Calu3 (cell line): ENCODE data around the gene RASAL3. TPM values are rescaled to one million over a fixed set of nuclear protein-coding genes. Genes with fewer than 3 reads are reported as not detected.

Experiments used
- BruUV-seq: library from RNA; stranded (reverse); fragments of 400-500 nt; replicated peaks from 2 replicates; lab custom pipeline; 2021; lab: Mats Ljungman, UMichigan
- CTCF ChIA-PET: fragments of 300-600 bp; sonication (Branson Sonifier 250); formaldehyde crosslinking; loops from one replicate; lab custom pipeline; 2022; ENCODE audit warnings: antibody characterized with exemption; lab: Charles Lee
- DNase-seq: peaks from one replicate; pipeline ENCODE4 v3.0.0; 2022
- H3K27ac Mint-ChIP-seq: one replicate; pipeline ENCODE4 v1.8.0; 2022; ENCODE audit warnings: mixed read lengths; ENCODE audit not compliant: unreplicated experiment
- H3K27me3 Mint-ChIP-seq: one replicate; pipeline ENCODE4 v1.8.0; 2022; ENCODE audit warnings: mixed read lengths; ENCODE audit not compliant: unreplicated experiment
- H3K36me3 Mint-ChIP-seq: one replicate; pipeline ENCODE4 v1.8.0; 2022; ENCODE audit warnings: mild to moderate bottlenecking, moderate library complexity, mixed read lengths; ENCODE audit not compliant: insufficient read depth, unreplicated experiment
- H3K4me1 Mint-ChIP-seq: one replicate; pipeline ENCODE4 v1.8.0; 2022; ENCODE audit warnings: mild to moderate bottlenecking, low read depth, mixed read lengths; ENCODE audit not compliant: unreplicated experiment
- H3K4me3 Mint-ChIP-seq: one replicate; pipeline ENCODE4 v1.8.0; 2022; ENCODE audit warnings: mild to moderate bottlenecking, low read depth, moderate library complexity, mixed read lengths; ENCODE audit not compliant: unreplicated experiment
- H3K9me3 Mint-ChIP-seq: one replicate; pipeline ENCODE4 v1.8.0; 2022; ENCODE audit warnings: low read depth, mixed read lengths; ENCODE audit not compliant: unreplicated experiment
- CTCF ChIP-seq: fragments of 200-600 bp; IDR thresholded peaks from one replicate; pipeline ENCODE4 v1.8.0; 2022; ENCODE audit warnings: antibody characterized with exemption; ENCODE audit not compliant: unreplicated experiment
- intact Hi-C: fragments of 100-400 bp; cut with micrococcal nuclease; formaldehyde crosslinking; loops from one replicate; pipeline ENCODE4 v1.10.0; 2022; ENCODE audit not compliant: unreplicated experiment
- total RNA-seq: library from RNA; stranded (reverse); gene quantifications from 2 replicates; pipeline ENCODE4 v1.2.3, GENCODE V29; 2022

Gene RASAL3
- total RNA-seq, 1 experiment from 2014 or later, result not detected

GRCh38 chr19:15461694-15462093, 2.6 kb downstream of the RASAL3 start:
- Mint-ChIP-seq H3K36me3 (no peaks in the 10 kb centered on the region), H3K9me3 (no peaks in the 10 kb centered on the region), H3K27me3 (peaks cover 40% of the 10 kb centered on the region), H3K27ac (no peak overlapping the region), H3K4me1 (no peaks in the 10 kb centered on the region), H3K4me3 (no peak overlapping the region)
- BruUV-seq, result no TSS peak
- intact Hi-C loops, result no loop called here
- CTCF ChIA-PET, result no interaction called here
- DNase-seq, result no peak
- no peak for TF ChIP-seq CTCF

GRCh38 chr19:15457701-15458484, 6.5 kb downstream of the RASAL3 start:
- Mint-ChIP-seq H3K4me3 (no peak overlapping the region), H3K27ac (no peak overlapping the region), H3K9me3 (no peaks in the 10 kb centered on the region), H3K4me1 (no peaks in the 10 kb centered on the region), H3K36me3 (no peaks in the 10 kb centered on the region), H3K27me3 (peaks cover 71% of the 10 kb centered on the region)
- no peak for DNase-seq
- intact Hi-C loops, result no loop called here
- TF ChIP-seq CTCF, result no peak
- CTCF ChIA-PET, result no interaction called here
- BruUV-seq, result no TSS peak

DNA sequence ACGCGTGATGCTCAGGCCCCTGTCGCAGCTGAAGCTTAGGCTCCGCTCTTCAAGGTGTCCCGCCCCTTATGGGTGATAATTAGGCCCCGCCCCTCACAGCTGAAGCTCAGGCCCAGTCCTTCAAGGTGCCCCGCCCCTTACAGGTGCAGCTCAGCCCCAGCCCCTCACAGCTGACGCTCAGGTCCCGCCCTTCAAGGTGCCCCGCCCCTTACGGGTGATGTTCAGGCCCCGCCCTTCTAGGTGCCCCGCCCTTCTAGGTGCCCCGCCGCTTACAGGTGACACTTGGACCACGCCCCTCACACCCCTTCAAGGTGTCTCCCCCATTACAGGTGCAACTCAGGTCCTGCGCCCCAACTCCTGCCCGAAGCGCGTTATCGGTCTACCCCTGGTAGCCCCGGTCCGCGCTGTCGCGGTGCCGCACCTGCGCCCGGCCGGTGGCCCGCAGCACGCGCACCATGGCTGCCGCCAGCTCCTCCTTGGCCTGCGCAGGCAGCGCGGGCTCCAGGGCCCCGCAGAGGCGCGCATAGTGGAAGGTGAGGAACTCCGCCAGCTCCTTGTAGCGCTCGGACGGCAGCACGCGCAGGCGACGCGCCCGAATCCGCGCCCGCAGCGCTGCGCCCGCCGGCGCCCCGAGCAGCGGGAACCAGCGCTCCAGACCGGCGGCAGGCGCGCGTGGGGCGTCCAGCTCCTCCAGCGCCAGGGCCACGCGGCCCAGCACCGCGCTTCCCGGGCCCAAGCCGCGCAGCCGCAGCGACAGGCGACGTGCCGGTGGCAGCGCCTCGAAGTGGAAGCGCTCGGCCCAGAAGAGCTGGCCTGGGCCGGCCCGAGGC, 7.3 kb downstream of the RASAL3 start:
- CTCF ChIA-PET, result no interaction called here
- BruUV-seq, result no TSS peak
- no peak for TF ChIP-seq CTCF
- intact Hi-C loops, result no loop called here
- Mint-ChIP-seq H3K4me3 (peak overlapping the region; percentile 48), H3K27ac (no peak overlapping the region), H3K36me3 (no peaks in the 10 kb centered on the region), H3K4me1 (no peaks in the 10 kb centered on the region), H3K9me3 (no peaks in the 10 kb centered on the region), H3K27me3 (peaks cover 74% of the 10 kb centered on the region)
- peak; percentile 45 for DNase-seq

DNA sequence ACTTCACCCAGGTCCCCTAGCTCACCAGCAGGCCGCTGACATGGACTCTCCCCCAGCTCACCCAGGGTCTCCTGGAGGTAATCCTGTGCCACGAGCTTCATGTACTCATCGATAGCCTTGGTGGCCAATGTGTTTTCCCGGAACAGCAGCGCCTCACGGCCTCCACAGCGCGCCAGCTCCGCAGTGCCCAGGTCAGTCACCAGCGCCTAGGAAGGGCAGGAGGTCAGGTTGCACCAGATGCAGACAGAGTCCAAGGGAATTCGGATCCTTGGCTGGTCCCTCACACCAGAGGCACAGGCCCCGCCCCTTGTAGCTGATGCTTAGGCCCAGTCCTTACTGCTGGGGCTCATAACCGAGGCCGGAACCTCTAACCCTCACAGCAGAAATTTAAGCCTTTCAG, 7.9 kb downstream of the RASAL3 start:
- DNase-seq, result no peak
- Mint-ChIP-seq H3K4me3 (no peak overlapping the region), H3K4me1 (no peaks in the 10 kb centered on the region), H3K9me3 (no peaks in the 10 kb centered on the region), H3K36me3 (no peaks in the 10 kb centered on the region), H3K27me3 (peaks cover 74% of the 10 kb centered on the region), H3K27ac (no peak overlapping the region)
- BruUV-seq, result no TSS peak
- TF ChIP-seq CTCF, result no peak
- intact Hi-C loops, result no loop called here
- CTCF ChIA-PET, result no interaction called here
